GM21381 (cell line): ENCODE results near the gene ADAM30.

Experiments used
- ATAC-seq: cut with Tn5 transposase; IDR thresholded peaks from one replicate; pipeline ENCODE4 v1.9.1; 2021; ENCODE audit warnings: mild to moderate bottlenecking, moderate library complexity; ENCODE audit not compliant: unreplicated experiment

Gene ADAM30

DNA sequence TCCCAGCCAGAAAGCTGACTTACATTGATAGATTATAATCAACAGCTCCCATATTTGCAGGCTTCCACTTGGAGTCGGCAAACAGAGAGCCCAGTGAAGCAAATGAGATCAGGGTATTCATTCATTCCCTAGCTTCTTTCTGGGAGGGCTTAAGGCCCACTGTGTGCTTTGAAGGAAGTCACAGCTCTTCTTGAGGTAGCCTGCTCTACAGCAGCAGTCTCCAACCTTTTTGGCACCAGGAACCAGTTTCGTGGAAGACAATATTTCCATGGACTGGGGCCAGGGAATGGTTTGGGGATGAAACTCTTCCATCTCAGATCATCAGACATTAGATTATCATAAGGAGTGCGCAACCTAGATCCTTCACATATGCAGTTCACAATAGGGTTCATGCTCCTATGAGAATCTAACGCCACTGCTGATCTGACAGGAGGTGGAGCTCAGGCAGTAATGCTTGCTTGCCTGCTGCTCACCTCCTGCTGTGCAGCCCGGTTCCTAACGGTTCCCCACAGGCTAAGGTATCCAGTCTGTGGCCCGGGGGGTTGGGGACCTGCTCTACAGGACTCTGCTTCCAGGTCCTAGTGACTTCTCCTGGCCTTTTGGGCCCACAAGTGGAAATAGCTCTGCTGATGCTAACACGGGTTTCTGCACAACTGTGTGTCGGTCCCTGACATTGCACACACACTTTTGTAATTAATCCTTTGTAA is 13.7 kb upstream of the ADAM30 start:
- no peak for ATAC-seq

DNA sequence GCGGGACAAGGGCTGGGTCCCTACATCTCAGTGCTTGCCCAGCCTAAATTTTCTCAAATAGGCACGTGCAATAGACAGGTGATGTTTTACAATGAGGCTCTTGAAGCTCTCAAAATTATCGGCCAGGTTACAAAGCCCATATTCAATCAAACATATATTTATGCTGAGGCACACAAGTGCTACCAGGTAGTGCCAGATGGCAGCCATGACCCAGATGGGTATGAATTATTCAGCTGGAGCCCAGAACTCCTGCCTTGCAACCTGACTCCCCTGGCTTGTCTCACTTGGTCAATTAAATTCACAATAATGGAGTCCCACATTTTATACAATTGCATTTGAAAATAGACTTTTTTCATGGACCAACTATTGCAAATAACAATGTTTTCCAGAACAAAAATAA is 12.3 kb upstream of the ADAM30 start:
- no peak for ATAC-seq

DNA sequence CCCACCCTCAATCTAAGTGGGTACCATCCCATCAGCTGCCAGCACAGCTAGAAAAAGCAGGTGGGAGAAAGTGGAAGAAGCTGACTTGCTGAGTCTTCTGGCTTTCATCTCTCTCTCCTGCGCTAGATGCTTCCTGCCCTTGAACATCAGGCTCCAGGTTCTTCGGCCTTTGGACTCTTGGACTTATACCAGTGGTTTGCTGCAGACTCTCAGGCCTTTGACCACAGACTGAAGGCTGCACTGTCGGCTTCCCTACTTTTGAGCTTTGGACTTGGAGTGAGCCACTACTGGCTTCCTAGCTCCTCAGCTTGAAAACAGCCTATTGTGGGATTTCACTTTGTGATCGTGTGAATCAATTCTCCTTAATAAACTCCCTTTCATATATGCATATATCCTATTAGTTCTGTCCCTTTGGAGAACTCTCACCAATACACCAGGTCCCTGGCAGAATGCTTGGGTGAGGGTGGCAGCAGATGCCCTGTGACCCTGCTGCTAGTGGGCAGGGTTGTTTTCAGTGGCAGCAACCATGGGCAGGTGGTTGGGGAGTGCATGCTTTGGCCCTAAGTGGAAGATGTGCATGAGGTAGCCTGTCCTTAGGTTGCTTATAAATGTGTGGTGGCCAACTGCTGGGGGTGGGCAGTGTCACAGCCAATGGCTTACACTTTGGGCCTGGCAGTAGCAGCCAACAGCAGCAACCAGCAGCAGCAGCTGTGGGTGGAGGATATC is 10.8 kb upstream of the ADAM30 start:
- ATAC-seq = no peak

DNA sequence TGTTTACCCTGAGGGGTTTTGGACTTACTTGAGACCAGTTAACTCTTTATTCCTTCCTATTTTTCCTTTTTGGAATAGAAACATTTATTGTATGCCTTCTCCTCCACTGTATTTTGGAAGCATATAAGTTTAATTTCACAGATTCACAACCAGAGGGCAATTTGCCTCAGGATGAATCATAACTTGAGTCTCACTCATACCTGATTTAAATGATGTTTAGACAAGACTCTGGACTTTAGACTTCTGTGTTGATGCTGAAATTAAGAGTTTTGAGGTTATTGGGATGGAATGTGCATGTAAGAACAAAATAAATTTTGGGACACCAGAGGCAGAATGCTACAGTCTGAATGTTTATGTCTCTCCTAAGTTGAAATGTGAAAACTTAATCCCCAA is 7.1 kb upstream of the ADAM30 start:
- no peak for ATAC-seq

DNA sequence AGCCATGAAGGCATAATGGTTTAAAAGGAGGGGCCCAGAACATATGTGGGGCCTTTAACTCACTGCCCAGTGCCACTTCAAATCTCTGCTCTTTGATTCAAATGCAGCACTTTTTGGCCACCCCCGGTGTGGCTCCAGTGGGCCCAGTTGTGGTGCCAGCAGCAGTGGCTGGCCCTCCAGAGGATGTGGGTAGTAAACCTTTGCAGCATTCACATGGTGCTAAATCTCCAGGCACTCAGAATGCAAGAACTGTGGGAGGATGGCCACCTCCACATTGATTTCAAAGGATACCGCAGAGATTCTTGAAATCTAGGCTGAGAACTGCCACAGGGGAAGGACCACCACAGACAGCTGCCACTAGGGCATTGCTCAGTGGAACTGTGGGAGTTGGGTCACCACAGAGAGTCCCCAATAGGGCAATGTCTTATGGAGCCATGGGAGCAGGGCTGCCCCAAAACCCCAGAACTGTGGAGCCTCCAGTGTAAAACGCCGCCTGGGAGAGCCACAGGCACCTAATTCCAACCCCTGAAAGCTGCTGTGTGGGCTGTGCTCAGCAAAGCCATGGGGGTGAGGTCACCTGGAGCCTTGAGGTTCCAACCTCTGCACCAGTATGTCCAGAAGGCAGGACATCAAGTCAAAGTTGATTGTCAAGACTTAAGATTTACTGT is 6.6 kb upstream of the ADAM30 start:
- ATAC-seq = no peak

DNA sequence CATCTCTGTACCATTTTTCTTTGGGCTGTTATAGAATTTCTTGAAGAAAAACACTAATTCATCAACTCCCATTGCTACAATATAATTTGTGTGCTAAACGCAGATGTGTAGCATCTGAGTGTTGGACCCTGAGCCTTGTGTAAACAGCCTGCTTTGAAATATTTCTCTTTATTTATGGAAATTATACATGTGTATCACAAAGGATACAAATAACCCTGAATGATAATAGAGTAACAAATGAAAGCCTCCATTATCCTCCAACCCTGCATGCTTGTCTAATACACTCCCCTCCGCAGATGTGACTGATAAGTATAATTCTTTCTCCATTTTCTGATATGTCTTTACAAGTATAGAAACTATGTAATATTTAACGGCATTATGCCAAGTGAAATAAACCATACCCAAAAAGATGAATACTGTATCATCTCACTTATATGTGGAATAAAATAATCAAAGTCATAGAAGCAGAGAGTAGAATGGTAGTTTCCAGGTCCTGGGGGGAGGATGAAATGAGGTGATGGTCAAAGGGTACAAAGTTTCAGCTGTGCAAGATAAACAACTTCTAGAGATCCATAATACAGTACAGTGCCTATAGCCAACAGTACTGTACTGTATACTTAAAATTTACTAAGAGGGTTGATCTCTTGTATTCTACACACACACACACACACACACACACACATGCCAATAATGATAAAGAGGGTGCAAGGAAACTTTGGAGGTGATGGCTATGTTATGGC is 2.8 kb upstream of the ADAM30 start:
- ATAC-seq = no peak

DNA sequence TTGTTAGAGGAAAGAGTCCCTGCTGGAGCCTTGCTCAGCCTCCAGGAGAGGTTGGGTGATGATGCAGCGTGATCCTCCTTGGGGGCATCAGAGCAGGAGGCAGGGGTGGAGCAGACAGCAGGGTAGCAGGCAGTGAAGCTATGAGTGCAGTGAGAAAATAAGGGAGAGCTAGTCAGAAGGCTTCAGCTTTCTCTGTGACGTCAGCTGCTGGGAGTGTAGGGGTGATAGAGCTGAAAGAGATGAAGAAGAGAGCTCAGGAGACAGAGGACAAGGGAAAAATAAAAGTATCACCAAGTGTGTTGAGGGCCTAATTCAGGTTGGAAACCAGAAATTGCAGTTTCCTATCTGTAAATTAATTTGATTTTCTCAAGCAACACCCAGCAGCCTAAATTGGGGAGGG is 2.2 kb upstream of the ADAM30 start:
- no peak for ATAC-seq

DNA sequence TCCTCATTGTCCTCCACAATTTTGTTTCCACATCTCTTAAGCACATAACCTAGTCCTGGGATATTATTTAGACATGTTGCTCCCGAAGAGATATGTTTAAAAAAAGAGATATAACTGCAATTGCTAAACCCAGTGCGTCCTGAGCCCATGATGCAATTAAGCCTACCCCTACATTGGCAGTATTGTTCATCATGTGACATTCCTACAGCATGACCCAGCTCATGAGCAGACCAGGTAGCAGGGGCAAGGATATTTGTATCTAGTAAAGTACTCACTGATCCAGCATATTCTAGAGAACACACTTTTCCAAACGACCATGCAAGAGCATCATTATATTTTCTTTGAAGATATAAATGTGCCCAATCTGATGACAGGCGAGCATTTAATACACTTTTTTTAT is 1.2 kb downstream of the ADAM30 start:
- ATAC-seq = no peak

DNA sequence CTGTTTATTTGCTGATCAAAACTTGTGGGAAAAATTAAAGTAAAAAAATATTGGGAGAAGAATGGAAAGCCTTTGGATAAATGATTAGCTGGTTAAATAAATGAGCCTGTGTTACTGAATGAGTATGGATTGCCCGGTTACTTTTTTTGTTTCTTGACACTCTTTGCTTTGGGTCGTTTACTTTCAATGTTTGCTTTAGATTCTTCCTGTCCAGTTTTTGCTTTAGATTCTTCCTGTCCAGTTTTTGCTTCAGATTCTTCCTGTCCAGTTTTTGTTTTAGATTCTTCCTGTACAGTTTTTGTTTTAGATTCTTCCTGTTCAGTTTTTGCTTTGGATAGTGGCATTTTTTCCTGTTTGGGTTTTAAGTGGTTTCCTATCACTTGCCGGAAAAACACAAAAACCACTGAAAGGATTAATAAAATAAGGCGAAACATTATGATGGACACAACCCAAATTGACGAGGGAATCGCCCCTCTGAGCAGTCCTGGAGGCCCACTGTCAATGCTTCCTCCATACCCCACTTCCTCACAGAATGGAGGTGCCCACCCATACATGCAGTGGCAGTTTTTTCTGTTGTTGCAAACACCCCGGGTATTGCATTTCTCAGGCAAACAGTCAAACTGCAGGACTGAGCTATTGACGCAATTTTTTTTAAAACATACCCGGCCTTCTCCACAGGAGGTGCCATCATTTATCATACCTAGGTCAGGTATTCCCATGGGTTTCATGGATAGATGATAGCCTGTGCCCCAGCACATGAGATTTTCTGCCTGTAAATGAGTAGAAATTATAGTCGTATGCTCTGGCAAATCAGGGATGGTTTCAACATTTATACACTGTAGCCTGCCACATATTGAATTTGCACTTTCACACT is 2.3 kb downstream of the ADAM30 start:
- no peak for ATAC-seq

DNA sequence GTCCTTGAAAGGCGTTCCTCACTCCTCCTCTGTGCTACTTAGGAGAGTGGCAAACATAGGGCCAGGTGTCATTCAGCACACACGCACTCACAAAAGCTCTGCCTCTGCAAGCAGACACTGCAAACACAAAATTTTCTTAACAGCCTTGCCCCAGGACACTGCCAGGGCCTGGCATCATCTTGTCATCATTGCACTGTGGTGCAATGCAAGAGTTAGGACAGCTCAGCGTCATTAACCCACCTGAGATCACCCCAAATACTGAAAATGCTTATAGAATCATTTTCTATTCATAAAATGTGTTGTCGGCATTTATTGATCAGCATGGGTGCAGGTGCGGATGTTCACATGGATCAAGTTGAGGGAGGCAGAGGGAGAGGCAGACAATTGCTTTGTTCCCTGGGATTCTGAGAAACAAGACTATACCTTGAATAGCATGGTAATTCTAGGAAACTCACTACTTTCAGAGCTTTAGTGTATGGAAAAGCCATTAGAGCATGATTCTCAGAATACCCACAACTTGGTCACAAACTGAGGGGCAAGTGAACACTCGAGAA is 3.0 kb downstream of the ADAM30 start:
- ATAC-seq = no peak

DNA sequence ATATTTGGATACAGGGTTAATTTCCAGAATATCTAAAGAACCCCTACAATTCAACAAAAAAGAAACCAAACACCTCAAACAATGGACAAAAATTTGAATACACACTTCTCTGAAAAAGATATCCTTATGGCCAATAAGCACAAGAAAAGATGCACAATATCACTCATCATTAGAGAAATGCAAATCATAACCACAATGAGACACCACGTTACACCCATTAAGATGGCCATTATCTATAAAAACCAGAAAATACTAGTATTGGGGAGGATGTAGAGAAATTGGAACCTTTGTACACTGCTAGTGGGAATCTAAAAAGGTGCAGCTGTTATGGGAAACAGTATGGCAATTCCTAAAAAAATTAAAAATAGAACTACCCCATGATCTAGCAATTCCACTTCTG is 4.9 kb downstream of the ADAM30 start:
- ATAC-seq = no peak

DNA sequence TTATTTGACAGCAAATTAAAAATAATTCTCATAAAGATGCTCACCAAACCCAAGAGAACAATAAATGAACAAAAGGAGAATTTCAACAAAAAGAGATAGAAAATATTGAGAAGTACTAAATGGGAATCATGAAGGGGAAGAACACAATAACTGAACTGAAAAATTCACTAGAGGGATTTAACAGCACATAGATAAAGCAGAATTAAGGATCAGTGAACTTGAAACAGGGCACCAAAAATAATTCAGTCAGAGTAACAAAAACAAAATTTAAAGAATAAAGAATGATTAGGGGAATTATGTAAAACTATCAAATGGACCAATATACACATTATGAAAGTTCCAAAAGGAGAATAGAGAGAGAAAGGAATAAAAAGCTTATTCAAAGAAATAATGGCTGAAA is 7.8 kb downstream of the ADAM30 start:
- no peak for ATAC-seq

DNA sequence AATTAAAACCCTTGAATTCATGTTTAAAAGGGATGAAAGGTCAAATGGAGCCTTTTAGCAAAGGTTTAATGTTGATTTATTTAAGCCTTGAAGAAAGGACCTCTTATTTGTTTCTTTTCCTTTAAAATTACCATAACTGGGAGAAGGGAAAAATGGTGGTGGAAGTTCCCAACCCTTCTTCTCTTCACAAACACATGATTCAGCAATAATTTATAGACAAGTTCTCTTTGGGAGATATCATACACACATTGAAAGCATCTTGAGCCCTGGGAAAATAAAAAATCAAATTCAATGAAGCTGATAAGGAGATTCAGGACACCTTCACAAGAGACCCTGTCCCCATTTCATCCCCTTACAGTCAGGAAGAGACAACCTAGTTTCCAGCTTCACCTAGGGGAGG is 8.9 kb downstream of the ADAM30 start:
- ATAC-seq = no peak

DNA sequence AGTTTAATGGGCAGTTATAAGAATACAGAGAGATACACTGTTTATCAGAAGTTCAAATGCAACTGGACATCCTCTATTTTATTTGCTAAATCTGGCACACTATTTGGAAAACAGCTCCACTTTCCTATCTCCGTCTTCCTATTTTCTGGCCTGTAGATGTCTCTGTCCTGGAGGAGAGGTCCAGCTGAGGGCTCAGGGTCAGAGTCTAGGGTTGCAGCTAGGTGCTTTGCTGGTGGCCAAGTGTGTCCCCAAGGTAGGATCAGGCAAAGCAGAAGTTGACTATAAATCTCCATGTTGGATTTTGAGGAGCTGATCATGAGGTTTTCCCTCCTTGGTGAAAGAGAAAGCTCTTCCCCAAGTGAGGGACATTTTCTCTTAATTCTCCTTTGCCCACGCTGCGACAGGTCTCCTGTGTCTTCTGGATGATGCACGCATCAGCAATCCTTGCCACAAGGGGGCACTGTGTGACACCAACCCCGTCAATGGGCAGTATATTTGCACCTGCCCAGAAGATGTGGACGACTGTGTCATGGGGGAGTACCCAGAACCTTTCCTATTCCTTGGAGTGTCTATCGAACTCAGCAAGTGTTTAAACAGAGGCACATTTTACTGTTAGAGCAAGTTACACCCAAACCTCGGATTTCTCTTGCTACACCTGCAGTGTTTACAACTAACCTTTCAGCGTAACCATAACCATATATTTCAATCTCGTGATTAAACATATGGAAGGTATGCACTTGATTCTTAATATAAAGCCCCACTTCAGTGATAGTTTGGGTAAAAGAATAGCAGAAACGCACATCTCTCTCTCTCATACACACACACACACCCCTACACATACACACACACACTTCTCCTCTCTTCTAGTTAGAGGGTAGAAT is 10.2 kb downstream of the ADAM30 start:
- ATAC-seq = no peak

DNA sequence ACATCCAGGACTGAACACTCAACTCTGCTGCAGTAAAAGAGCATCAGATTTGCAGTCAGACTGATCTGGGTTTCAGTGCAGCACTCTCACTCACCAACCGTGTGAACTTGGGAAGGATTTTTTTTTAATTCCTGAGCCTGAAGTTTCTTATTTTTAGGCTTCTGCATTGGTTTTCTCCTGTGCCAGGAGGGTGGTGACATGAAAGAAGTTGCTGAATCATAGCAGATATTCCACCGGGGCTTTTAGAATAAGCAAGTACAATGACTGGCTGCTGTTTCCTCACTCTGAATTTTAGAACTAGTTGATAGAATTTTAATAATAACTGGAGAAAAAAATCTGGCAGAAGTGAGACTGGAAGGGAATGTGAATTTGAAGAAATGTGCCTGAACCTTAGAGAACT is 11.6 kb downstream of the ADAM30 start:
- no peak for ATAC-seq

DNA sequence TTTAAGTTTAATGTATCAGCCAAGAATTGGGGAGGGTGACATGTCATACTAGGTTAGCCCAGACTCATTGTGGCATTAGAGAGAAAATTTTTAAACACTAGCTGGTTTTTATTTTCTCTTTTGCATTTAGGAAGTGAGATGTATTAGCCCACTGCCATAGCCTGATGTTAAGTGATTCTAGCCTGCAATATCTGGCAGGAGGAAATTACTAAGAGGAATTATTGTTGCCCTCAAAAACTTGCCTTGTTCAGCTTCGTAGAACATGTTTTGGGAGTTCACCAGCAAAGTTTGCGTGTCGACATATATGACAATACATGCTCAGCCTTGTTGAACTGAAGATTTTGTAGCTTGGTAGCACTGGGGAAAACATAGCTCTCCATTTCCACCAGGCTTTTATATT is 12.5 kb downstream of the ADAM30 start:
- ATAC-seq = no peak

DNA sequence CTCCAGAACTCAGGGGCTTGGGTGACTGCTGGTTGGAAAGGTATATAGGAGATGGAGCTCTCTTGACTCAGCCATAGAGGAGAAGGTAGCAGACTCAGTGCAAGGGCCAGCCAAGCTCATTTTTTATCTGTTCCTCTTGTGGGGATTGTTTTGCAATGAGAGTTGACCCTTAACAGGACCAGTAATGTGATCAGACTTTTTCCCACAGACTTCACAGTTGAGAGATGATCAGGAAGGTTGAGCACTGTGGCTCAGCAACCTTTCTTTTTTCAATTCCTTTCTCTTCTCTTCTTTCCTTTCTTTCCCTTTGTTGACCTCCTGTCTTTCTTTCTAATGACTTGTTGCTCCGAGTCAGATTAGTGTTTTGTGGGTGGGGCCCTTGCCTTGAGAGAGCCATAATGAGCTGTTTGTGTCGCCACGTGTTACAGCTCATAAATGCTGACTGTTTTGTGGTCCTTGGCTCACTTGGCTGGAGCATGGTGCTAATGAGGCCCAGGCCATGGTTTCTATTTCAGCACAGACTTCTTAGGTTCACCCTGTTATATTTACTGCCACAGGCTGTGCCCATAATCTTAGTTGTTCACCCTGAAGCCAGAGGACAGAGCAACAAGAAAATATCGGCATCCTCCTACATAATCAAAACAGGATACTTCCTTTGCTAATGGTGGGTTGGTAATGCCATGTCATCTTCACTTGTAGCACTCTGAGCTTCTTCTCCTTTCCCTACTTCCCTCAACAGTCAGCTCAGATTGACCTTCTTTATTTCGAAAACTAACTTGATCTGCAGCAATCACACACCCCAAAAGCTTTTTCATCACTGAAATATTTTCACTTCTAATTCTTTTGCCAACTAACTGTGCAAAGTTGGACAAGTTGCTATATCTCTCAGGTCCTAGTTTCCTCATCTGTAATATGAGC is 13.9 kb downstream of the ADAM30 start:
- no peak for ATAC-seq
